MCF 10A (cell line): ENCODE measurements around the gene ZIC2. TPM values are rescaled to one million over a fixed set of nuclear protein-coding genes. Genes with fewer than 3 reads are reported as not detected.

Source experiments
- BruUV-seq: library from RNA; stranded (reverse); fragments of 400-500 nt; replicated peaks from 2 replicates; lab custom pipeline; 2021; lab: Mats Ljungman, UMichigan
- CTCF ChIA-PET: fragments of 300-600 bp; sonication (Branson Sonifier 250); formaldehyde crosslinking; extraction: SDS; loops from one replicate; lab custom pipeline; 2021; ENCODE audit warnings: antibody characterized with exemption, inconsistent platforms; lab: Yijun Ruan, JAX
- POLR2A ChIA-PET: fragments of 300-600, 350-650 bp; sonication (Branson Sonifier 250); formaldehyde crosslinking; extraction: SDS; loops from one replicate; lab custom pipeline; 2020; ENCODE audit warnings: antibody characterized with exemption, inconsistent platforms; lab: Yijun Ruan, JAX
- DNase-seq: peaks from one replicate; pipeline ENCODE4 v3.0.0-alpha.2; 2018; ENCODE audit not compliant: unreplicated experiment
- H3K27ac Mint-ChIP-seq: one replicate; pipeline ENCODE4 v1.8.0; 2022; ENCODE audit warnings: mild to moderate bottlenecking, low read depth, mixed read lengths; ENCODE audit not compliant: unreplicated experiment
- H3K27me3 Mint-ChIP-seq: one replicate; pipeline ENCODE4 v1.8.0; 2022; ENCODE audit warnings: mixed read lengths; ENCODE audit not compliant: insufficient read depth, unreplicated experiment
- H3K36me3 Mint-ChIP-seq: one replicate; pipeline ENCODE4 v1.8.0; 2022; ENCODE audit warnings: mild to moderate bottlenecking, moderate library complexity, mixed read lengths; ENCODE audit not compliant: insufficient read depth, unreplicated experiment
- H3K4me1 Mint-ChIP-seq: one replicate; pipeline ENCODE4 v1.8.0; 2022; ENCODE audit warnings: mixed read lengths; ENCODE audit not compliant: insufficient read depth, unreplicated experiment
- H3K4me3 Mint-ChIP-seq: one replicate; pipeline ENCODE4 v1.8.0; 2022; ENCODE audit warnings: mild to moderate bottlenecking, moderate library complexity, mixed read lengths; ENCODE audit not compliant: unreplicated experiment
- H3K9me3 Mint-ChIP-seq: one replicate; pipeline ENCODE4 v1.8.0; 2022; ENCODE audit warnings: mixed read lengths; ENCODE audit not compliant: unreplicated experiment
- CTCF ChIP-seq: fragments of 200-600 bp; IDR thresholded peaks from one replicate; pipeline ENCODE4 v1.8.0; 2022; ENCODE audit warnings: antibody characterized with exemption, mild to moderate bottlenecking; ENCODE audit not compliant: unreplicated experiment
- intact Hi-C: fragments of 100-400 bp; cut with micrococcal nuclease; formaldehyde crosslinking; loops from 2 replicates; pipeline ENCODE4 v1.14.1; 2022
- total RNA-seq: library from RNA; stranded (reverse); gene quantifications from 2 replicates; pipeline ENCODE4 v1.2.3, GENCODE V29; 2022

The ZIC2 gene
- total RNA-seq, 1 experiment from 2014 or later, result 8.2 TPM

- Mint-ChIP-seq H3K27ac (no peak overlapping the region), H3K9me3 (no peaks in the 10 kb centered on the region), H3K27me3 (peaks cover 19% of the 10 kb centered on the region), H3K4me1 (no peaks in the 10 kb centered on the region), H3K4me3 (no peak overlapping the region), H3K36me3 (no peaks in the 10 kb centered on the region)
- CTCF ChIA-PET, result no interaction called here
- TF ChIP-seq CTCF, result no peak
- POLR2A ChIA-PET, result no interaction called here
- no peak for DNase-seq
- intact Hi-C loops, result no loop called here
- BruUV-seq, result no TSS peak
Observed at GRCh38 chr13:99974296-99974938, 7.2 kb upstream of the ZIC2 start.

- intact Hi-C loops, result no loop called here
- no peak for DNase-seq
- Mint-ChIP-seq H3K36me3 (no peaks in the 10 kb centered on the region), H3K27ac (no peak overlapping the region), H3K4me1 (no peaks in the 10 kb centered on the region), H3K4me3 (no peak overlapping the region), H3K27me3 (peaks cover 12% of the 10 kb centered on the region), H3K9me3 (no peaks in the 10 kb centered on the region)
- ChIA-PET CTCF (no interaction called here), POLR2A (no interaction called here)
- no TSS peak for BruUV-seq
- no peak for TF ChIP-seq CTCF
Observed at GRCh38 chr13:99974939-99975561, 6.5 kb upstream of the ZIC2 start.

- Mint-ChIP-seq H3K4me3 (no peak overlapping the region), H3K9me3 (no peaks in the 10 kb centered on the region), H3K36me3 (no peaks in the 10 kb centered on the region), H3K4me1 (no peaks in the 10 kb centered on the region), H3K27ac (no peak overlapping the region), H3K27me3 (peaks cover 9% of the 10 kb centered on the region)
- DNase-seq, result no peak
- TF ChIP-seq CTCF, result no peak
- BruUV-seq, result no TSS peak
- POLR2A ChIA-PET, result no interaction called here
- intact Hi-C loops, result no loop called here
- CTCF ChIA-PET, result no interaction called here
Observed at GRCh38 chr13:99975626-99976025, 6.0 kb upstream of the ZIC2 start.

GRCh38 chr13:99976575-99976974 lies 5.0 kb upstream of the ZIC2 start:
- peaks cover 9% of the 10 kb centered on the region for H3K27me3 Mint-ChIP-seq
- H3K36me3 Mint-ChIP-seq, result no peaks in the 10 kb centered on the region
- H3K27ac Mint-ChIP-seq, result no peak overlapping the region
- no peak for TF ChIP-seq CTCF
- no peaks in the 10 kb centered on the region for H3K4me1 Mint-ChIP-seq
- intact Hi-C loops, result no loop called here
- H3K9me3 Mint-ChIP-seq, result no peaks in the 10 kb centered on the region
- BruUV-seq, result no TSS peak
- ChIA-PET CTCF (interaction anchor here (0.5 to 0.8 kb wide), 2 partner anchors 29 to 61 kb away, joined by 3 read pairs; no protein-coding TSS in a partner anchor), POLR2A (no interaction called here)
- no peak overlapping the region for H3K4me3 Mint-ChIP-seq
- DNase-seq, result no peak
